ENCODE measurements around the gene LDB2. TPM values are rescaled to one million over a fixed set of nuclear protein-coding genes. Genes with fewer than 3 reads are reported as not detected.

The LDB2 gene
- total RNA-seq, 1 experiment from 2014 or later, result not detected

- peak; percentile 27; the same call in 1 of the 2 replicates for ATAC-seq
- TF ChIP-seq CTCF (conservative IDR thresholded peaks at IDR 0.05; ENCODE audit: low read depth, low read length) (no peak), EZH2 (IDR thresholded peaks at IDR 0.05; ENCODE audit: low read length, unreplicated experiment) (no peak), EZH2phosphoT487 (IDR thresholded peaks at IDR 0.05; ENCODE audit: borderline replicate concordance, low read length) (no peak)
- H3K4me2 ChIP-seq (ENCODE audit: low read length), result peak overlapping the region; percentile 66
- no peaks in the 10 kb centered on the region for H3K79me2 ChIP-seq (ENCODE audit: low read length)
- no peaks in the 10 kb centered on the region for H3K9me3 ChIP-seq (ENCODE audit: low read length)
- H3F3A ChIP-seq (ENCODE audit: low read length, unreplicated experiment), result no peaks in the 10 kb centered on the region
- peaks cover 16% of the 10 kb centered on the region; the same call in 1 of the 2 replicates for H3K4me1 ChIP-seq (ENCODE audit: insufficient read depth, low read length)
- H3K4me3 ChIP-seq (ENCODE audit: low read length), result no peak overlapping the region
- no peaks in the 10 kb centered on the region for H3K9me2 ChIP-seq (replicated peaks; ENCODE audit: low read length)
- POLR2A ChIA-PET (ENCODE audit: unreplicated experiment), result no interaction called here
- H3K27ac ChIP-seq (ENCODE audit: low read length), result no peak overlapping the region
- no peaks in the 10 kb centered on the region for H4K20me1 ChIP-seq (ENCODE audit: low read length)
- BruUV-seq (replicated peaks), result no TSS peak
- no peak overlapping the region for H2AFZ ChIP-seq (ENCODE audit: low read length)
- no peak overlapping the region for H3K9ac ChIP-seq (ENCODE audit: low read length)
- no peaks in the 10 kb centered on the region for H3K36me3 ChIP-seq (ENCODE audit: low read depth, low read length)
- DNase-seq, result peak; percentile 62
- intact Hi-C loops (cut with micrococcal nuclease), result no loop called here
- CTCF ChIA-PET, result no interaction called here
- peaks cover 22% of the 10 kb centered on the region for H3K27me3 ChIP-seq (ENCODE audit: low read length)
These were observed 176.7 kb downstream of the LDB2 start for GRCh38 chr4:16721613-16722291.

- Histone ChIP-seq H3K9ac (ENCODE audit: low read length) (no peak overlapping the region), H3K4me2 (ENCODE audit: low read length) (no peak overlapping the region), H3K9me2 (replicated peaks; ENCODE audit: low read length) (no peaks in the 10 kb centered on the region), H3F3A (ENCODE audit: low read length, unreplicated experiment) (no peaks in the 10 kb centered on the region), H3K4me3 (ENCODE audit: low read length) (no peak overlapping the region), H4K20me1 (ENCODE audit: low read length) (no peaks in the 10 kb centered on the region), H3K9me3 (ENCODE audit: low read length) (no peaks in the 10 kb centered on the region), H3K36me3 (ENCODE audit: low read depth, low read length) (no peaks in the 10 kb centered on the region), H3K4me1 (ENCODE audit: insufficient read depth, low read length) (peaks cover 16% of the 10 kb centered on the region; the same call in 1 of the 2 replicates), H3K27ac (ENCODE audit: low read length) (no peak overlapping the region), H3K27me3 (ENCODE audit: low read length) (peaks cover 14% of the 10 kb centered on the region), H2AFZ (ENCODE audit: low read length) (no peak overlapping the region), H3K79me2 (ENCODE audit: low read length) (no peaks in the 10 kb centered on the region)
- intact Hi-C loops (cut with micrococcal nuclease), result no loop called here
- DNase-seq, result no peak
- no peak for ATAC-seq
- no TSS peak for BruUV-seq (replicated peaks)
- CTCF ChIA-PET, result no interaction called here
- POLR2A ChIA-PET (ENCODE audit: unreplicated experiment), result no interaction called here
- no peak for TF ChIP-seq CTCF (conservative IDR thresholded peaks at IDR 0.05; ENCODE audit: low read depth, low read length)
- no peak for TF ChIP-seq EZH2phosphoT487 (IDR thresholded peaks at IDR 0.05; ENCODE audit: borderline replicate concordance, low read length)
- TF ChIP-seq EZH2 (IDR thresholded peaks at IDR 0.05; ENCODE audit: low read length, unreplicated experiment), result no peak
These were observed 177.7 kb downstream of the LDB2 start for GRCh38 chr4:16720761-16721160.

GRCh38 chr4:16717266-16717970 lies 181.0 kb downstream of the LDB2 start:
- H3K4me3 ChIP-seq (ENCODE audit: low read length), result no peak overlapping the region
- no peaks in the 10 kb centered on the region for H3K9me2 ChIP-seq (replicated peaks; ENCODE audit: low read length)
- H2AFZ ChIP-seq (ENCODE audit: low read length), result no peak overlapping the region
- H4K20me1 ChIP-seq (ENCODE audit: low read length), result no peaks in the 10 kb centered on the region
- H3K79me2 ChIP-seq (ENCODE audit: low read length), result no peaks in the 10 kb centered on the region
- ChIA-PET POLR2A (ENCODE audit: unreplicated experiment) (interaction anchor here (0.7 kb wide), 1 partner anchor 11 kb away, joined by 6 read pairs; no protein-coding TSS in a partner anchor), CTCF (no interaction called here)
- no peaks in the 10 kb centered on the region for H3K36me3 ChIP-seq (ENCODE audit: low read depth, low read length)
- TF ChIP-seq EZH2phosphoT487 (IDR thresholded peaks at IDR 0.05; ENCODE audit: borderline replicate concordance, low read length) (no peak), CTCF (conservative IDR thresholded peaks at IDR 0.05; ENCODE audit: low read depth, low read length) (no peak), EZH2 (IDR thresholded peaks at IDR 0.05; ENCODE audit: low read length, unreplicated experiment) (no peak)
- H3F3A ChIP-seq (ENCODE audit: low read length, unreplicated experiment), result no peaks in the 10 kb centered on the region
- H3K27me3 ChIP-seq (ENCODE audit: low read length), result peaks cover 3% of the 10 kb centered on the region; the same call in 1 of the 2 replicates
- DNase-seq (no peak), ATAC-seq (no peak)
- no peak overlapping the region for H3K9ac ChIP-seq (ENCODE audit: low read length)
- no peak overlapping the region for H3K4me2 ChIP-seq (ENCODE audit: low read length)
- intact Hi-C loops (cut with micrococcal nuclease), result no loop called here
- no peak overlapping the region for H3K27ac ChIP-seq (ENCODE audit: low read length)
- BruUV-seq (replicated peaks), result no TSS peak
- no peaks in the 10 kb centered on the region for H3K9me3 ChIP-seq (ENCODE audit: low read length)
- H3K4me1 ChIP-seq (ENCODE audit: insufficient read depth, low read length), result peaks cover 16% of the 10 kb centered on the region; the same call in 1 of the 2 replicates

Data from PC-3 (cell line).